CD8-positive, alpha-beta memory T cell (primary cell): ENCODE results near the gene GOLGA6L10. TPM values are rescaled to one million over a fixed set of nuclear protein-coding genes. Genes with fewer than 3 reads are reported as not detected.
"Not testable (repeated sequence)": the region's sequence is repeated elsewhere in the genome, so short reads cannot be mapped to it uniquely, and the experiment has no call there.

Experiments
- CTCF ChIA-PET: fragments of 350-600 bp; sonication (Branson Sonifier 250); formaldehyde crosslinking; loops from one replicate; lab custom pipeline; 2021; ENCODE audit warnings: antibody characterized with exemption; lab: Charles Lee
- POLR2A ChIA-PET: fragments of 350-600 bp; sonication (Branson Sonifier 250); formaldehyde crosslinking; loops from one replicate; lab custom pipeline; 2021; ENCODE audit warnings: antibody characterized with exemption; lab: Charles Lee
- DNase-seq, 5 donors: peaks; one replicate each; pipeline versions ENCODE4 v3.0.0 to v3.0.0-alpha.2; 2020 to 2022; ENCODE audit warnings: mixed read lengths in 1 of 5
- H3K27ac ChIP-seq: one replicate; pipeline ENCODE4 v1.7.0; 2013; ENCODE audit warnings: low read depth, mild to moderate bottlenecking, low read length, moderate library complexity
- H3K27me3 ChIP-seq: 2 replicates; pipeline ENCODE4 v1.7.0; 2013; ENCODE audit warnings: low read length, mild to moderate bottlenecking; ENCODE audit not compliant: insufficient read depth, poor library complexity, severe bottlenecking
- H3K36me3 ChIP-seq: 2 replicates; pipeline ENCODE4 v1.7.0; 2013; ENCODE audit warnings: mild to moderate bottlenecking, low read length, moderate library complexity; ENCODE audit not compliant: insufficient read depth
- H3K4me1 ChIP-seq: 2 replicates; pipeline ENCODE4 v1.7.0; 2013; ENCODE audit warnings: mild to moderate bottlenecking, low read length, moderate library complexity; ENCODE audit not compliant: insufficient read depth
- H3K4me3 ChIP-seq: 2 replicates; pipeline ENCODE4 v1.7.0; 2013; ENCODE audit warnings: mild to moderate bottlenecking, low read length
- H3K9me3 ChIP-seq: 2 replicates; pipeline ENCODE4 v1.7.0; 2013; ENCODE audit warnings: mild to moderate bottlenecking, low read length
- H3K27ac Mint-ChIP-seq, 8 donors: one replicate each; pipeline ENCODE4 v1.8.0; 2020 to 2021; ENCODE audit warnings: mixed read lengths in 8 of 8, mild to moderate bottlenecking in 6 of 8, inconsistent platforms in 3 of 8, moderate library complexity in 3 of 8
- H3K27me3 Mint-ChIP-seq, 2 donors: one replicate each; pipeline ENCODE4 v1.8.0; 2020 to 2021; ENCODE audit warnings: mixed read lengths in 2 of 2, mild to moderate bottlenecking in 1 of 2, moderate library complexity in 1 of 2
- H3K36me3 Mint-ChIP-seq, 3 donors: one replicate each; pipeline ENCODE4 v1.8.0; 2020 to 2021; ENCODE audit warnings: mixed read lengths in 3 of 3, inconsistent platforms in 1 of 3, mild to moderate bottlenecking in 1 of 3
- H3K4me1 Mint-ChIP-seq, 3 donors: one replicate each; pipeline ENCODE4 v1.8.0; 2020 to 2021; ENCODE audit warnings: mixed read lengths in 3 of 3, inconsistent platforms in 1 of 3, mild to moderate bottlenecking in 1 of 3
- H3K4me3 Mint-ChIP-seq, 7 donors: one replicate each; pipeline ENCODE4 v1.8.0; 2020 to 2021; ENCODE audit warnings: mixed read lengths in 7 of 7, mild to moderate bottlenecking in 6 of 7, moderate library complexity in 4 of 7, inconsistent platforms in 2 of 7
- H3K9me3 Mint-ChIP-seq, 5 donors: one replicate each; pipeline ENCODE4 v1.8.0; 2020 to 2022; ENCODE audit warnings: mixed read lengths in 5 of 5, mild to moderate bottlenecking in 3 of 5, moderate library complexity in 2 of 5, inconsistent platforms in 1 of 5
- polyA plus RNA-seq: library from polyadenylated mRNA; unstranded; fragments of 300-500 nt; fragmentation: Illumina TruSeq; gene quantifications from one replicate; pipeline ENCODE4 v1.2.3, GENCODE V29; 2021
- total RNA-seq, 2 experiments: library from RNA; stranded (reverse); gene quantifications; one replicate each; pipeline ENCODE4 v1.2.3, GENCODE V29; 2021

Gene GOLGA6L10
- total and polyA plus RNA-seq, 3 experiments from 2014 or later = 0.16 to 1.7 (median 0.96) TPM

DNA sequence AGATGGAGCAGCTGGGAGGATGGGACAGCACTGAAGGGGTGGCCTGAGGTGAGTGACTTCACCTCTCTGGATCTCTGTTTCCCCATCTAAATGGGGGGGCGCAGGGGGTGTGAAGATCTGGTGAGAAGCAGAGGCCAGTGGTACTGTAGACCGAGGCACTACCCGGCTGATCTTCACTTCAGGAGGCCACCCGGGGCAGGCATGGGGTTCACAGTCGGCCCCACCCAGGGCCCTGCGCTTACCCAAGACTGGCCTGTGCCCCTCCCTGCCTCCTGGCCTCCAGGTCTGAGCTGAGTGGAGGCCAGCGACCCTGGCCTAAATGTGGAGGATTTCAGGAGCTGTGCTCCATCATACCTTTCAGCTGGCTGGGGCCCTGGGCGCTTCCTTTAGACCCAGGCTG lies 31.0 kb downstream of the GOLGA6L10 start:
- CTCF ChIA-PET, H3K27ac ChIP-seq, H3K4me3 ChIP-seq, H3K27ac Mint-ChIP-seq, H3K27me3 ChIP-seq, H3K4me3 Mint-ChIP-seq, H3K36me3 ChIP-seq, H3K27me3 Mint-ChIP-seq, H3K9me3 ChIP-seq, H3K4me1 ChIP-seq, H3K4me1 Mint-ChIP-seq, H3K9me3 Mint-ChIP-seq, DNase-seq, POLR2A ChIA-PET, H3K36me3 Mint-ChIP-seq: not testable (repeated sequence)

- H3K4me3 ChIP-seq, H3K27ac ChIP-seq, H3K4me3 Mint-ChIP-seq, POLR2A ChIA-PET, H3K4me1 Mint-ChIP-seq, H3K9me3 Mint-ChIP-seq, H3K36me3 ChIP-seq, H3K27me3 ChIP-seq, H3K27ac Mint-ChIP-seq, H3K27me3 Mint-ChIP-seq, DNase-seq, CTCF ChIA-PET, H3K36me3 Mint-ChIP-seq, H3K9me3 ChIP-seq, H3K4me1 ChIP-seq: not testable (repeated sequence)
These were observed 31.8 kb downstream of the GOLGA6L10 start for GRCh38 chr15:82317516-82317915.

DNA sequence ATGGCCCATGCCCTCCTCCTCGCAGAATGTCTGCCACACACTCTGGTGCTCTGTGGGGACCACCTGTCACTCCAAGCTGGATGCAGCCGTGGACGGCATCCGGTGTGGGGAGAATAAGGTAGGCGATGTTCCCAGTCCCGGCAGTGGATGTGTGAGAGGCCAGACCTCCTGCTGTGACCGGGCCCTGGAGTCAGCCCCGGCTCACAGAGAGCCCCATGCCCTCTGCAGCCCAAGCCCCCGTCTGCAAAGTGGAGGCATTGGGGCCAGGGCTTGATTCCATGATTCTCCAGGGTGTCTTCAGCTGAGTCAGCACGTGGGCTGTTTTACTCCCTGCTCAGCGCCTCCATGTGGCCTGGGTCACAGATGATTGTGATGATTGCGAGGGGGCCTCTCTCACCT lies 32.2 kb downstream of the GOLGA6L10 start:
- Histone ChIP-seq H3K4me3 (no peak overlapping the region), H3K27ac (no peak overlapping the region), H3K4me1 (no peaks in the 10 kb centered on the region), H3K36me3 (no peaks in the 10 kb centered on the region), H3K27me3 (no peaks in the 10 kb centered on the region), H3K9me3 (no peaks in the 10 kb centered on the region)
- Mint-ChIP-seq H3K9me3 (no peaks in the 10 kb centered on the region), H3K4me1 (no peaks in the 10 kb centered on the region), H3K4me3 (no peak overlapping the region), H3K36me3 (no peaks in the 10 kb centered on the region), H3K27ac (no peak overlapping the region), H3K27me3 (no peaks in the 10 kb centered on the region)
- ChIA-PET CTCF (no interaction called here), POLR2A (no interaction called here)
- no peak for DNase-seq

GRCh38 chr15:82316247-82317090 lies 32.8 kb downstream of the GOLGA6L10 start:
- H3K27me3 Mint-ChIP-seq, H3K36me3 ChIP-seq, DNase-seq, H3K36me3 Mint-ChIP-seq, H3K4me1 Mint-ChIP-seq, H3K4me3 ChIP-seq, H3K27me3 ChIP-seq, H3K27ac ChIP-seq, H3K4me1 ChIP-seq, H3K4me3 Mint-ChIP-seq, POLR2A ChIA-PET, H3K9me3 Mint-ChIP-seq, CTCF ChIA-PET, H3K9me3 ChIP-seq, H3K27ac Mint-ChIP-seq: not testable (repeated sequence)

- Mint-ChIP-seq H3K9me3 (peaks cover 2 to 4% (median 3%) of the 10 kb centered on the region in 5 donors), H3K4me1 (no peaks in the 10 kb centered on the region), H3K27ac (no peak overlapping the region), H3K27me3 (peaks cover 0 to 5% of the 10 kb centered on the region in 2 donors), H3K36me3 (peaks cover 0 to 2% (median 0%) of the 10 kb centered on the region in 3 donors), H3K4me3 (no peak overlapping the region)
- Histone ChIP-seq H3K9me3 (no peaks in the 10 kb centered on the region), H3K36me3 (no peaks in the 10 kb centered on the region), H3K4me3 (no peak overlapping the region), H3K4me1 (no peaks in the 10 kb centered on the region), H3K27me3 (no peaks in the 10 kb centered on the region), H3K27ac (no peak overlapping the region)
- CTCF ChIA-PET = no interaction called here
- POLR2A ChIA-PET = no interaction called here
- no peak for DNase-seq
These were observed 33.6 kb downstream of the GOLGA6L10 start for GRCh38 chr15:82315519-82316246.

- CTCF ChIA-PET = no interaction called here
- peaks cover 0 to 6% (median 0%) of the 10 kb centered on the region in 3 donors for H3K36me3 Mint-ChIP-seq
- peak overlapping the region in 1 of 8 donors; percentile 36 for H3K27ac Mint-ChIP-seq
- H3K4me1 Mint-ChIP-seq = no peaks in the 10 kb centered on the region
- Histone ChIP-seq H3K4me1 (no peaks in the 10 kb centered on the region), H3K9me3 (no peaks in the 10 kb centered on the region), H3K36me3 (no peaks in the 10 kb centered on the region), H3K27ac (no peak overlapping the region), H3K27me3 (no peaks in the 10 kb centered on the region), H3K4me3 (no peak overlapping the region)
- peaks cover 3 to 8% (median 6%) of the 10 kb centered on the region in 5 donors for H3K9me3 Mint-ChIP-seq
- no peak overlapping the region for H3K4me3 Mint-ChIP-seq
- no peak for DNase-seq
- POLR2A ChIA-PET = no interaction called here
- peaks cover 0 to 9% of the 10 kb centered on the region in 2 donors for H3K27me3 Mint-ChIP-seq
These were observed 34.3 kb downstream of the GOLGA6L10 start for GRCh38 chr15:82314769-82315518.

GRCh38 chr15:82313951-82314768 lies 35.1 kb downstream of the GOLGA6L10 start:
- CTCF ChIA-PET, H3K36me3 ChIP-seq, DNase-seq, H3K4me3 Mint-ChIP-seq, H3K27ac ChIP-seq, H3K27me3 Mint-ChIP-seq, H3K4me3 ChIP-seq, H3K36me3 Mint-ChIP-seq, H3K9me3 ChIP-seq, H3K4me1 ChIP-seq, H3K27me3 ChIP-seq, POLR2A ChIA-PET, H3K9me3 Mint-ChIP-seq, H3K4me1 Mint-ChIP-seq: not testable (repeated sequence)
- peak overlapping the region in 1 of 8 donors; percentile 26 for H3K27ac Mint-ChIP-seq
